Endodermal cell (in vitro differentiated cells): ENCODE data around the gene LRRC36. TPM values are rescaled to one million over a fixed set of nuclear protein-coding genes. Genes with fewer than 3 reads are reported as not detected.
A peak's percentile ranks its signal among the peaks of the same experiment; 100 is the strongest.
"Not testable (repeated sequence)": the region's sequence is repeated elsewhere in the genome, so short reads cannot be mapped to it uniquely, and the experiment has no call there.

Source experiments
- DNase-seq: peaks from one replicate; pipeline ENCODE4 v3.0.0-alpha.2; 2017
- H3K27ac ChIP-seq: 2 replicates; pipeline ENCODE4 v1.5.1; 2013; ENCODE audit warnings: mild to moderate bottlenecking, low read depth, low read length, moderate library complexity
- H3K27me3 ChIP-seq: 2 replicates; pipeline ENCODE4 v1.6.1; 2013; ENCODE audit warnings: mild to moderate bottlenecking, low read length, moderate library complexity; ENCODE audit not compliant: insufficient read depth, control insufficient read depth, poor library complexity, severe bottlenecking
- H3K36me3 ChIP-seq: 2 replicates; pipeline ENCODE4 v1.7.0; 2013; ENCODE audit warnings: mild to moderate bottlenecking, low read length, moderate library complexity; ENCODE audit not compliant: control insufficient read depth, insufficient read depth
- H3K4me1 ChIP-seq: one replicate; pipeline ENCODE4 v1.7.0; 2013; ENCODE audit warnings: low read length; ENCODE audit not compliant: control insufficient read depth, insufficient read depth
- H3K4me3 ChIP-seq: 2 replicates; pipeline ENCODE4 v1.5.1; 2013; ENCODE audit warnings: mild to moderate bottlenecking, low read length, moderate library complexity
- H3K9ac ChIP-seq: 2 replicates; pipeline ENCODE4 v1.6.1; 2013; ENCODE audit warnings: mild to moderate bottlenecking, low read length, moderate library complexity; ENCODE audit not compliant: poor library complexity, severe bottlenecking; ENCODE audit errors: extremely low read depth
- H3K9me3 ChIP-seq: 2 replicates; pipeline ENCODE4 v1.6.1; 2013; ENCODE audit warnings: mild to moderate bottlenecking, low read length, moderate library complexity; ENCODE audit not compliant: control insufficient read depth
- H3K27ac Mint-ChIP-seq: 2 replicates; pipeline ENCODE4 v1.8.0; 2020; ENCODE audit warnings: mixed read lengths
- H3K27me3 Mint-ChIP-seq: 2 replicates; pipeline ENCODE4 v1.8.0; 2021; ENCODE audit warnings: mild to moderate bottlenecking, mixed read lengths; ENCODE audit not compliant: insufficient read depth
- H3K36me3 Mint-ChIP-seq: 2 replicates; pipeline ENCODE4 v1.8.0; 2020; ENCODE audit warnings: low read depth, mixed read lengths
- H3K4me1 Mint-ChIP-seq: 2 replicates; pipeline ENCODE4 v1.8.0; 2020; ENCODE audit warnings: mixed read lengths
- H3K4me3 Mint-ChIP-seq: 2 replicates; pipeline ENCODE4 v1.8.0; 2020; ENCODE audit warnings: mild to moderate bottlenecking, moderate library complexity, mixed read lengths
- H3K9me3 Mint-ChIP-seq: 2 replicates; pipeline ENCODE4 v1.8.0; 2020; ENCODE audit warnings: mild to moderate bottlenecking, mixed read lengths
- WGBS, 2 experiments: methylation state at CpG; one replicate each; pipeline versions ENCODE4 v1.1.5 to v1.1.7; 2013; ENCODE audit warnings: missing lambda C conversion rate in 2 of 2, mixed read lengths in 1 of 2; ENCODE audit not compliant: insufficient coverage in 1 of 2, insufficient read length in 1 of 2; 5-methylcytosine and 5-hydroxymethylcytosine counted together
- total RNA-seq, 2 donors: library from RNA; stranded (reverse); fragmentation: NEBNext Ultra II Directional in 1 of 2; extraction: Animal tissue kit (Norgen Biotek cat#: 25700) in 1 of 2; gene quantifications; 2 replicates in 1 of 2; 3 replicates in 1 of 2; pipeline ENCODE4 v1.2.1, GENCODE V29; 2021
- TF ChIP-seq, protein P1 (sequence below): fragments of 200-600 bp; sonication (generic); conservative IDR thresholded peaks from 2 replicates; pipeline ENCODE4 v1.5.0; 2021; ENCODE audit warnings: antibody characterized with exemption, mild to moderate bottlenecking

Gene LRRC36
- total RNA-seq, 2 donors from 2014 or later, result 0.73 TPM; not detected in 1

DNA sequence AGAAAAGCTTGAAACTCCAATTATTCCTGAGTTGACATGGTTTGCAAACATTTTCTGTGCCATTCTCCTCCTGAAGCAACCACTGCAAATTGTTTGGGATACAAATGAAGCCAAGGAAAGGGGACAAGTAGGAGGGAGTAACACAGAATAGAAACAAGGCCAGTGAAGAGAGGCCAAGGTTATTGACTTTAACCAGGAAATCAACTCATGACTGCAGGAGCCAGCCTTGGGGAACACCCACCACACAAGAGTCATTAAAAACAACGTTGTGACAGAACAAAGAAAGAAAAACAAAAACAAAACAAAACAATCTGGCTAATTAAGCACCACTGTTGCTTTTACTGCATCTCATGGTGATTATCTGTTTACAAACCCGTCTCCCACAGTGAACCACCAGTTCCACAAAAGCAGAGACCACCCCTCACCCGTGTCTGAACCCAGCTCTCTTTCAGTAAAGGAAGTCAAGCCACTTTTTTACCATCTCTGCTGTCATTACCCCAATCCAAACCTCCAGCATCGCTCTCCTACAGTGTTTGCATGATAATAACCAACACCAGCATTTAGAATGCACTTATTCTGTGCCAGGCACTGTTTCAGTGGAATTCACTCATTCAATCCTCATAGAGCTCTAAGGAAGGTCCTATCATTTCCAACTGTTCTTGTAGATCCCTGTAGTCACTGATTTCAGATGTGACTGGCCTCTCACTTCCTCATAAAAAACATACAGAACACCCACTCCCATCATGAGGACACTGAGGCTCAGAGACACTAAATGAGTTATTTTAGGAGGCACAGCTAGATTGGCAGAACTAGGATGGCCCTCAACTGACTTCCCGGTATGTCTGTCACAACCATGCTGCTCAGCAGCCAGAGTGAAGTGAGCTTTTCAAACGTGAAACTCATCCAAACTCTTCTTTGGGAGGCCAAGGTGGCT lies 87.6 kb downstream of the LRRC36 start:
- H3K9ac ChIP-seq, result no peak overlapping the region
- H3K4me1 ChIP-seq, result no peaks in the 10 kb centered on the region
- peaks cover 4% of the 10 kb centered on the region for H3K27me3 Mint-ChIP-seq
- no peaks in the 10 kb centered on the region for H3K36me3 Mint-ChIP-seq
- WGBS, 2 experiments, result 53 to 62% methylated on average over 5 to 6 of the region's 6 CpGs
- H3K4me1 Mint-ChIP-seq, result peaks cover 15% of the 10 kb centered on the region
- H3K27ac ChIP-seq, result no peak overlapping the region
- no peak for DNase-seq
- no peaks in the 10 kb centered on the region for H3K36me3 ChIP-seq
- H3K9me3 Mint-ChIP-seq, result no peaks in the 10 kb centered on the region
- TF ChIP-seq, protein P1, sequence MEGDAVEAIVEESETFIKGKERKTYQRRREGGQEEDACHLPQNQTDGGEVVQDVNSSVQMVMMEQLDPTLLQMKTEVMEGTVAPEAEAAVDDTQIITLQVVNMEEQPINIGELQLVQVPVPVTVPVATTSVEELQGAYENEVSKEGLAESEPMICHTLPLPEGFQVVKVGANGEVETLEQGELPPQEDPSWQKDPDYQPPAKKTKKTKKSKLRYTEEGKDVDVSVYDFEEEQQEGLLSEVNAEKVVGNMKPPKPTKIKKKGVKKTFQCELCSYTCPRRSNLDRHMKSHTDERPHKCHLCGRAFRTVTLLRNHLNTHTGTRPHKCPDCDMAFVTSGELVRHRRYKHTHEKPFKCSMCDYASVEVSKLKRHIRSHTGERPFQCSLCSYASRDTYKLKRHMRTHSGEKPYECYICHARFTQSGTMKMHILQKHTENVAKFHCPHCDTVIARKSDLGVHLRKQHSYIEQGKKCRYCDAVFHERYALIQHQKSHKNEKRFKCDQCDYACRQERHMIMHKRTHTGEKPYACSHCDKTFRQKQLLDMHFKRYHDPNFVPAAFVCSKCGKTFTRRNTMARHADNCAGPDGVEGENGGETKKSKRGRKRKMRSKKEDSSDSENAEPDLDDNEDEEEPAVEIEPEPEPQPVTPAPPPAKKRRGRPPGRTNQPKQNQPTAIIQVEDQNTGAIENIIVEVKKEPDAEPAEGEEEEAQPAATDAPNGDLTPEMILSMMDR, result no peak
- no peak overlapping the region for H3K4me3 Mint-ChIP-seq
- H3K27ac Mint-ChIP-seq, result peak overlapping the region; percentile 12
- H3K4me3 ChIP-seq, result no peak overlapping the region
- H3K9me3 ChIP-seq, result no peaks in the 10 kb centered on the region
- no peaks in the 10 kb centered on the region for H3K27me3 ChIP-seq

GRCh38 chr16:67415421-67415820 lies 88.8 kb downstream of the LRRC36 start:
- WGBS, 2 experiments, result 95% methylated on average over 19 of the region's 19 CpGs
- H3K9ac ChIP-seq, result peak overlapping the region; percentile 57

DNA sequence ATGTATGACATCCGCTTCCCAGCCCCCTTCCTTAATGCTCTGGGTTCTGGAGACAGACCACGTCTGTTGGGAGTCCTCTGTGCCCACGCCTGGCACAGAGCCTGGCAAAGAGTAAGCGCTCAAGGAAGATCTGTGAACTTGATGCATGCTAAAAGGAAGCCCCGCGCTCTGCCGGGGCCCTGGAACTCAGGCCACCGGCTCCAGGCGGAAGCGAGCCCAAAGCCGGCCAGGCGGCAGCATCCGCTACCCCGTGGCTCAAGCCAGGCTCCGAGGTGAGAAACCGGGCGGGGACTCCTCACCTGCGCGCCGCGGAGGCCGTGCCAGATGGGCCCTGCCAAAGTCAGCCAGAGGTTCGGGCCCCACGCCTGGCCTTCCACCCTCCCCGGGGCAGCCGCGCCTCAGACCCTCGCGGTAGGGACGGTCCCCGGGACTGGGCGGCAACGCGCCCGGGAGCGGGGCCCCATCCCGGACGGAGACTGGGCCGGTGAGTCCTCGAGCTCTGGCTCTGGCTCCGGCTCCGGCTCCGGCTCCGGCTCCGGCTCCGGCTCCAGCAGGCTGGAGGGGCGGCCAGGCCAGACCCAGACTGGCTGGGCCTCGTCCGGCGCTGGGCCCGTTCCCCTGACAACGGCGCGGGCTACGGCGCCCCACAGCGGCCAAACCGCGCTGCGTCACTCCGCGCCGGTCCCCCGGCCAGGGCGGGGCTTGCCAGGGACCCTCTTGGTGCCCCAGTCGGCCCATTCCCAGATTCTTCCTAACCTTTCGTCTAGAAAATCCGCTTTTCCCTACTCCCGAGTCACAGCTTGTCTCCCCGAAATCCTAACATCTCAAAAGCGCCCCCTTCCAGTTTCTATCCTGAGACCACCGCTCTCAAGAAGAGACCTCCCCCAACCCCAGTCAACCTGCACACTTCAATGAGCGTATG lies 89.5 kb downstream of the LRRC36 start, which contains the start of gene ZDHHC1:
Gene ZDHHC1 (minus strand): TSS at position 606 of the 922 bp plus-strand sequence. CDS start 8,702 bp downstream, outside the sequence.
- Mint-ChIP-seq H3K4me1 (peaks cover 19% of the 10 kb centered on the region), H3K36me3 (no peaks in the 10 kb centered on the region), H3K9me3 (peaks cover 3% of the 10 kb centered on the region), H3K4me3 (peak within 1 kb of the TSS; percentile 60), H3K27ac (peak within 1 kb of the TSS; percentile 65), H3K27me3 (peaks cover 4% of the 10 kb centered on the region)
- H3K9ac ChIP-seq, result peak within 1 kb of the TSS; percentile 57
- no peak within 1 kb of the TSS for H3K27ac ChIP-seq
- H3K36me3 ChIP-seq, result no peaks in the 10 kb centered on the region
- H3K4me1 ChIP-seq, result no peaks in the 10 kb centered on the region
- no peaks in the 10 kb centered on the region for H3K9me3 ChIP-seq
- H3K27me3 ChIP-seq, result no peaks in the 10 kb centered on the region
- H3K4me3 ChIP-seq, result peak within 1 kb of the TSS; percentile 81
- 12 to 30% methylated on average over 15 to 73 of the region's 73 CpGs for WGBS, 2 experiments
- TF ChIP-seq, protein P1, result peak; percentile 68
- DNase-seq, result peak; percentile 92

More at GRCh38 chr16:67415421-67415820, 88.8 kb downstream of the LRRC36 start:
- not testable (repeated sequence) for H3K36me3 Mint-ChIP-seq, H3K27me3 ChIP-seq, H3K9me3 Mint-ChIP-seq, DNase-seq, H3K27ac ChIP-seq, H3K27me3 Mint-ChIP-seq, H3K9me3 ChIP-seq, H3K36me3 ChIP-seq, H3K4me1 ChIP-seq
- peak overlapping the region; percentile 81 for H3K4me3 ChIP-seq
- H3K27ac Mint-ChIP-seq, result peak overlapping the region; percentile 65
- peaks cover 19% of the 10 kb centered on the region for H3K4me1 Mint-ChIP-seq
- H3K4me3 Mint-ChIP-seq, result peak overlapping the region; percentile 60
